Adrenal gland (tissue), 5 donors: ENCODE data around the gene TGFBR3.

Experiments used
- CTCF ChIP-seq, 6 experiments: fragments of 450-650 bp in 4 of 6; fragments of 200-600 bp in 2 of 6; sonication (generic) in 1 of 6; IDR thresholded peaks; 1 replicate in 5 of 6; 2 replicates in 1 of 6; pipeline versions ENCODE4 v1.5.1 to v1.8.0; 2016 to 2021; ENCODE audit warnings: antibody characterized with exemption in 6 of 6, mild to moderate bottlenecking in 2 of 6, moderate library complexity in 1 of 6
- POLR2A ChIP-seq, 2 donors: fragments of 450-650 bp; IDR thresholded peaks; one replicate each; pipeline ENCODE4 v1.6.1; 2017; ENCODE audit warnings: antibody characterized with exemption in 2 of 2, mild to moderate bottlenecking in 2 of 2, moderate library complexity in 1 of 2
- donor health status: DM: no; HTN: no; CAD: no.

GRCh38 chr1:91647061-91647460, 238.9 kb downstream of the TGFBR3 start:
- TF ChIP-seq POLR2A (IDR thresholded peaks at IDR 0.05), result no peak
- no peak for TF ChIP-seq CTCF (IDR thresholded peaks at IDR 0.05)
